Activated CD8-positive, alpha-beta memory T cell treated with anti-CD3 and anti-CD28 coated beads for 36 hours (primary cell): ENCODE measurements around the gene CPNE2. TPM values are rescaled to one million over a fixed set of nuclear protein-coding genes. Genes with fewer than 3 reads are reported as not detected.

Experiments used
- CTCF ChIA-PET: fragments of 350-600 bp; sonication (Branson Sonifier 250); formaldehyde crosslinking; loops from one replicate; lab custom pipeline; 2021; ENCODE audit warnings: antibody characterized with exemption; lab: Charles Lee
- POLR2A ChIA-PET: fragments of 350-600 bp; sonication (Branson Sonifier 250); formaldehyde crosslinking; loops from one replicate; lab custom pipeline; 2021; ENCODE audit warnings: antibody characterized with exemption; lab: Charles Lee
- total RNA-seq, 2 experiments: library from RNA; stranded (reverse); gene quantifications; one replicate each; pipeline ENCODE4 v1.2.3, GENCODE V29; 2021

CPNE2 gene
- total RNA-seq, 2 experiments from 2014 or later = 4.8 to 7.1 TPM

DNA sequence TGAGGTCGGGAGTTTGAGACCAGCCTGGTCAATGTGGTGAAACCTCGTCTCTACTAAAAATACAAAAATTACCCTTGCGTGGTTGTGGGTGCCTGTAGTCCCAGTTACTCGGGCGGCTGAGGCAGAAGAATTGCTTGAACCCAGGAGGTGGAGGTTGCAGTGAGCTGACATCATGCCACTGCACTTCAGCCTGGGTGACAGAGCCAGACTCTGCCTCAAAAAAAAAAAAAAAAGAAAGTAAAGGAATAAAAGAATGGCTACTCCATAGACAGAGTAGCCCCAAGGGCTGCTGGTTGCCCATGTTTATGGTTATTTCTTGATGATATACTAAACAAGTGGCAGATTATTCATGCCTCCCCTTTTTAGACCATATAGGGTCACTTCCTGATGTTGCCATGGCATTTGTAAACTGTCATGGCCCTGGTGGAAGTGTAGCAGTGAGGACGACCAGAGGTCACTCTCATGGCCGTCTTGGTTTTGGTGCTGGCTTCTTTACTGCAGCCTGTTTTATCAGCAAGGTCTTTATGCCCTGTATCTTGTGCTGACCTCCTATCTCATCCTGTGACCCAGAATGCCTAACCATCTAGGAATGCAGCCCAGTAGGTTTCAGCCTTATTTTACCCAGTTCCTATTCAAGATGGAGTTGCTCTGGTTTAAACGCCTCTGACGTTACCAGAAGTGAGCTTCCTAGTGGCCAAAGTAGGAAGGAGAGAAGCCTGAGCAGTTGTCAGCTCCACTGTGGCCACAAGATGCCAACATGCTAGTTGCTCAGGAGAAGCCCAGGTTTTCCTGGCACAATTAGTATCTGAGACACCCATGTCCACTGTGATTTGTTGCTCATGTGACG, 17.1 kb downstream of the CPNE2 start:
- POLR2A ChIA-PET = interaction anchor here (0.7 kb wide), 1 partner anchor 52 kb away, joined by 7 read pairs; no protein-coding TSS in a partner anchor
- CTCF ChIA-PET = interaction anchor here (0.8 kb wide), 1 partner anchor 25 kb away, joined by 3 read pairs; no protein-coding TSS in a partner anchor

DNA sequence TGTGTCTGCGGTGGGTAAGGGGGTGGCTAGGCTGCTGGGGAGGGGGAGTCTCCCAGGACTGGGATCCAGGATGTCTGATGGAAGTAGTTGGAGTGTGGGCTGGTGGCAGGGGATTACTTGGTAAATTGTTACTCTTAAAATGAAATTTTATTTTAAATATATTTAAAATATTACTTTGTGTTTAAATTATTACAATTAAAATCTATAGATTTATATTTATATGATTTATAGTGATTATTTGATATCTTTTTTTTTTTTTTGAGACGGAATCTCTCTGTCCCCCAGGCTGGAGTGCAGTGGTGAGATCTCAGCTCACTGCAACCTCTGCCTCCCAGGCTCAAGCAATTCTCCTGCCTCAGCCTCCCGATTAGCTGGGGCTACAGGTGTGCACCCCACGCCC, 18.6 kb downstream of the CPNE2 start:
- ChIA-PET CTCF (no interaction called here), POLR2A (no interaction called here)

DNA sequence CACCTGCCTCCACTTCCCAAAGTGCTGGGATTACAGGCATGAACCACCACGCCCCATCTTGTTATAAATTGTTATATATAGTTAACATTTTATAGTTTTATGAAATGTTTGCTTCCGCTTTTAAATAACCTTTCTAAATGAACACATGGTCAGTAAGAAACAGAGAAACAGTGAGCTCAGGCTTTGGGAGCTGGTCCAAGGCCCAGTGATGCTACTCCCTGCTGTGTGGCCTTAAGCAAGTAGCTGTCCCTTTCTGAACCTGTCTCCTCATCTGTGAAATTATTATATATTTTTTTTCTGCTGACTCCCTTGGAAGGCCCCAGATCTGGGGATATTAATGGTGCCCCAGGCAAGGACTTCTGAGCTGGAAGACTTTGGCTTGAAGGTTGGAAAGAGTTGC, 19.0 kb downstream of the CPNE2 start:
- CTCF ChIA-PET = no interaction called here
- POLR2A ChIA-PET = no interaction called here

DNA sequence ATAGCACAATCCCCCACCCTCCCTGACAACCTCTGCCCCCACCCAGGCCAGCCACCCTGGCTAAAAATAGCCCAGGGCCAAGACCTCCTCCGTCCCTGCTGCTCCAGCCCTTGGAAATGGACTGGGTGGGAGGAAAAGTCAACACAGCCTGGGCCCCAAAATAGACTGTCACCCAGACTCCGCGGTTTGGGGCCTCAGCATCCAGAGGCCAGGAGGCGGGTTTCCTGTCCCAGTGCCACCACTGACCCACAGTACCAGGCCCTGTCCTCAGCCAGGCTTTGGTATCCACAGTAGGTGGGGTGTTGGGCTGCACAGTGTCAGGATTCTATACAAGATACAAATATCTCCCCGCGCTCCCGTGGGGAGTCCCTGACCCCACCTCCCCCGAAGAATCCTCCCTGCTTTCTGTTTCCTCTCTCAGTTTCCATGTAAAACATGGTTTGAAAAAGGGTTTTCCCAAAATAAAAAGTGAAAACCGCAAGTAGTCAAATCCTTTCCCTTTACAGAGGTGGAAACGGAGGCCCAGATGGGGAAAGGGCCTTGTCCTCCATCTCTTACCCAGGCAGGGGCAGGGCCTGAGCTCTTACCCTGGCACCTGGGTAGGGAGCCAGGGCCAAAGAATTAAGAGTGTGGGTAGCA, 20.1 kb downstream of the CPNE2 start:
- POLR2A ChIA-PET = no interaction called here
- CTCF ChIA-PET = interaction anchor here (0.7 to 1.1 kb wide), 3 partner anchors 10 to 129 kb away, joined by 3 read pairs; no protein-coding TSS in a partner anchor

DNA sequence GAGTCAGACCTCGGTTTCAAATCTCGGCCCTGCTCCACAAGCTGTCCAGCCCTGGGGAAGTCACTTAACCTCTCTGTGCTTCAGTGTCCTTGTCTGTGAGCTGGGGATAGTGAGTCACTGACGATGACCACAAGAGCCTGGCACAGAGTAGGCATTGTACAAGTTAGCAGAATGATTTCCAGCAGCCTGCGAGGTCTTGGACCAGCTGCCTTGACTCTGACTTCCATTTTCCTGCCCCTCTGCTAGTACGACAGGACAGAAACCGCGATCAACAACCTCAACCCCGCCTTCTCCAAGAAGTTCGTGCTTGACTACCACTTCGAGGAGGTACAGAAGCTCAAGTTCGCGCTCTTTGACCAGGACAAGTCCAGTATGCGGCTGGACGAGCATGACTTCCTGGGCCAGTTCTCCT, 20.7 kb downstream of the CPNE2 start:
- POLR2A ChIA-PET = no interaction called here

DNA sequence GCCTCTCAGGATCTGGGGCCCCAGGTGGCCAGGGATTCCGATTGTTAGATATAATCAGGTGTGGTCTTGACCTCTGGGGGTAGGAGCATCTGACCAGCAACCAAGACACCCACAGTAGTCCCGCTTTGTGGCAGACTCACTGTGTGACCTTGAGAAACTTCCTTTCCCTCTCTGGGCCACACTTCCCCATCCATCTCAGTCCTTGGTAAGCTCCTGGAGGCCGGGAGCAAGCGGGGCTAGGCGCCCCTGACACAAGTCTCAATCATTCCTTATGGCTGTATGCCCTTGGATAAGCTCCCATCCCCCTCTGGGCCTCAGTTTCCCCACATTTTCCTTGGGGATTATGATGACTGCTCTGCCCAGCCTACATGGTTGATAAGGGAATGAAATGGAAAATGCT, 21.3 kb downstream of the CPNE2 start:
- ChIA-PET POLR2A (no interaction called here), CTCF (interaction anchor here (1.1 kb wide), 1 partner anchor 9 kb away, joined by 3 read pairs; no protein-coding TSS in a partner anchor)

More for the DNA sequence above, 20.7 kb downstream of the CPNE2 start:
- CTCF ChIA-PET = interaction anchor here (0.7 to 1.1 kb wide), 3 partner anchors 10 to 128 kb away, joined by 3 read pairs; no protein-coding TSS in a partner anchor

DNA sequence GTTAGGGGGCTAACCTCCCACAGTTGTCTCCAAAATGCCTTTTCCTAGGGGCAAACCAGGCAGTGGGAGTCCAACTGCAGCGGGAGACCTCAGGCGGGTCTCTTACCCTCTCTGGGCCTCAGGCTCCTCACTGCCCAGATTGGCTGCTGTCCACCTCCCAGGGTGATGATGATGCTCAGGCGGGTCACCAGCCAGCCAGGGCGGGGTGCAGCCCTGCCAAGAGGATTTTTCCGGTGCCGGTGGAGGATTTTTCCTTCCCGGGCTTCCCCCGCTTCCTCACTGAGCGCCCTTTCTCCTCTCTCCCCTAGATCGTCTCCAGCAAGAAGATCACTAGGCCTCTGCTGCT, 22.8 kb downstream of the CPNE2 start:
- POLR2A ChIA-PET = no interaction called here
- CTCF ChIA-PET = no interaction called here

DNA sequence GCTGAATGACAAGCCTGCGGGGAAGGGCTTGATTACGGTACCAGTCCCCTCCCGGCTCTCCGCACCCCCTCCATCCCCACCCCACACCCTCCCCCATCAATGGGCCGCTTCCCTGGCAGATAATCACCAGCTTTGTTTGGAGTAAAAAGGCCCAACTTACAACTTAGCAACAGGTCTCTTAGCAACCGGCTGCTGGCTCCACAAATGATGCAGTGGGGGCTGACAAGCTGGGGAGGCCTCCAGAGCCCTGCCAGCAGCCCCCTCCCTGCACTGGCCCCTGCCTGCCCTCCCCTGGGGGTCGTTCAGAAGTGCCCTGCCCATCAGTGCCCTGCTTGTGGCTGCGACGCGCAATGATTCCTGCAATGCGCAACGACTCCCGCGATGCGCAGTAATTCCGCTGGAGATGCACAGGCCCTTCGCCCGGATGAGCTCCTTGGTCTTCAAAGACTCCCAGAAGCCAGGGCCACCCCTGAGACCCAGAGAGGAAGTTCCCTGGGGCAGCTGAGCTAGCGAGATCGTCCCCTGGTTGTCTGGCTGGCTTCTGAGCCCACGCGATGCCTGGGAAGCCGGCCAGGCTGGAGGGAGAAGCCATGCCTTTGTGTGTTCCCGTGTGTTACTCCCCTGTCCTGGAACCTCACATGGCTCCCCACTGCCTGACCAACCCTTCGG, 23.3 kb downstream of the CPNE2 start:
- ChIA-PET POLR2A (no interaction called here), CTCF (no interaction called here)

DNA sequence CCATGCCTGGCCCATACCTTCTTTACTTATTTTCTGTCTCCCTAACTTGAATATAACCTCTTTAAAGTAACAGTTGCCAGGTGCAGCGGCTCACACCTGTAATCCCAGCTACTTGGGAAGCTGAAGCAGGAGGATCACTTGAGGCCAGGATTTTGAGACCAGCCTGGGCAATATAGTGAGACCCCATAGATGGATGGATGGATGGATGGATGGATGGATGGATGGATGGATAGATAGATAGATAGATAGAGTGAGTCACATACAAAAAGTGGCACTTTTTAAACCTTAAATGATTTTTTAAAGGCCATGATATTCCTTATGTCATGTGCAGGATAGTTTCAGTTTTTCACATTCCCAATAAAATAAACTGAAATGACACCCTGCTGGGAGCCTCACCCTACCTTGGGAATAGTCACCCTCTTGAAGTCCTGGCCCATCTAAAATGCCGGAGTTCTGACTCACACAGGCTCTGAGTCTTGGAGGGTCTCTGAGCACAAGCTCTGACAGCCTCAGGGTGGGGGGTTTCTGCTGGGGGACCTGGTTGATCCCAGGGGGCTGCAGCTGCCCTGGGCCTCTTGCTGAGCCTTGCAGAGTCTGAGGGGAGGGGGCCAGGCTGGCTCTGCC, 26.2 kb downstream of the CPNE2 start:
- POLR2A ChIA-PET = no interaction called here

DNA sequence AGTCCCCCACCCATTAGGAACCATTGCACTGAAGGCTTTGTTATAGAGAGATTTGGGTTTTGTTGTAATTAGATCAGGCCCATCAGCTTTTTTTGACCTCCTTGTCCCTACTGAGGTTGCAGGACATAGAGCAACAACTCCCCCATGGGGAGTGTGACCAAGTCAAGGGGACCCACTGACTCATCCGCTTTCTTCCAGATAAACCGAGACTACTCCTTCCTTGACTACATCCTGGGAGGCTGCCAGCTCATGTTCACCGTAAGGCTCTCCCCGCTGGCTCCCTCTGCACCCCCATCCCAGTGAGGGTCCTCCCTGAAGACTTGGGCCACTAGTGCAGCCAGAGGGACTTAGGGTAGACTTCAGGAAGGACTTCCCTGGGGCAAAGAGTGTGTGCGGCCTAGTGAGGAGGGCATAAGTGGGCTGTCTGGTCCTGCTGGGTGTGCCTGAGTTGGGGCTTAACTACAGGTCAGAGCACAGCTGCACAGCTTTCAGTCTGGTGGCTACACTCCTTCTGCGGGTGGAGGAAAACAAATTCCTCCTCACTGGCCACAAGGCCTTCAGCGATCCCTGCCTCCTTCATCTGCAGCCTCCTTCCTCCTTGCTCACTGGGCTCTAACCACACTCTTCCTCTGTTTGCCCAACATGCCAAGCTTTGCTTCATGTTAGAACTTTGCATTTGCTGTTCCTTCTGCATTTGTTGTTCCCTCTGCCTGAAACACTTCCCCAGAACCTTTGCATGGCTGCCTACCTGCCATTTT, 31.0 kb downstream of the CPNE2 start:
- POLR2A ChIA-PET = no interaction called here

More for the DNA sequence above, 26.2 kb downstream of the CPNE2 start:
- CTCF ChIA-PET = no interaction called here

DNA sequence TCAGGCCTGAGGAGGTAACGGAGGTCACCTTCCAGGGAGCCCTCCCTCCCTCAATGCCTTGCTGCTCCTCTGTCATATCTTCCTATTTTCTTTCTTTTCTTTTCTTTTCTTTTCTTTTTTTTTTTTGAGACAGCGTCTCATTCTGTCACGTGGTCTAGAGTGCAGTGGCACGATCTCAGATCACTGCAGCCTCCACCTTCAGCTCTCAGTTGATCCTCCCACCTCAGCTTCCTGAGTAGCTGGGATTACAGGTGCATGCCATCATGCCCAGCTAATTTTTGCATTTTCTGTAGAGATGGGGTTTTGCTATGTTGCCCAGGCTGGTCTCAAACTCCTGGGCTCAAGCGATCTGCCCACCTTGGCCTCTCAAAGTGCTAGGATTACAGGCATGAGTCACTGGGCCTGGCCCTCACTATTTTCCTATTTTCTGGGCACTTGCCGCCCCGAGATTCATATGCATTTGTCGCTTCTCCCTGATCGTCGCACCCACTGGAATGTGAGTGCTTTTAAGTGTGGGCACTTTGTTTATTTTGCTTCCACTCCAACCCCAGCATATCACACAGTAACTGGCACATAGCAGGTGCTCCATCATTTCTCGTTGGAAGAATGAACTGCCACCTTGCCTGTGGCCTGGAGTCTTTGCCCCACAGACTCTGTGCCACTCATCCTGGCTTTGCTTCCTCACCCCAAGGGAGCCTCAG, 31.7 kb downstream of the CPNE2 start:
- CTCF ChIA-PET = interaction anchor here (1.3 kb wide), 1 partner anchor 109 kb away, joined by 3 read pairs; no protein-coding TSS in a partner anchor
- POLR2A ChIA-PET = no interaction called here

More for the DNA sequence above, 31.0 kb downstream of the CPNE2 start:
- CTCF ChIA-PET = interaction anchor here (1.0 to 1.3 kb wide), 2 partner anchors 10 to 108 kb away, joined by 3 read pairs; no protein-coding TSS in a partner anchor

DNA sequence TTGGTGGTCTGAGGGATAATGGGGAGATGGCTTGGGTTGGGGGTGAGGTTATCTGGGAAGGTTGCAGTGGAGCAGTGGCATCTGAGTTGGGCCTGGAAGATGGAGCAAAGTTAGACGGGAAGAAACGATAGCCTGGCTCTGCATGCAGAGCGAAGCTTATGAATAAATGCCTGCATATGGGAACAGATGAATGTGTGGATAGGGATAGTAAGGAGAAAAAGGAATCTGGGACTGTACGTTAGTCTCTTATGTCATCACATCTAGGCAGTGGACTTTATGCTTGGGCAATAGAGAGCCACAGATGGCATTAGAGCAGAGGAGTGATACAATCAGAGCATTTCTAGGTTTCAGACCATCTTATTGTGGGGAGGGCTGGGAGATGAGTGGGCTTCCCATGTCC, 33.0 kb downstream of the CPNE2 start:
- ChIA-PET POLR2A (no interaction called here), CTCF (interaction anchor here (1.5 kb wide), 1 partner anchor 16 kb away, joined by 4 read pairs; no protein-coding TSS in a partner anchor)

DNA sequence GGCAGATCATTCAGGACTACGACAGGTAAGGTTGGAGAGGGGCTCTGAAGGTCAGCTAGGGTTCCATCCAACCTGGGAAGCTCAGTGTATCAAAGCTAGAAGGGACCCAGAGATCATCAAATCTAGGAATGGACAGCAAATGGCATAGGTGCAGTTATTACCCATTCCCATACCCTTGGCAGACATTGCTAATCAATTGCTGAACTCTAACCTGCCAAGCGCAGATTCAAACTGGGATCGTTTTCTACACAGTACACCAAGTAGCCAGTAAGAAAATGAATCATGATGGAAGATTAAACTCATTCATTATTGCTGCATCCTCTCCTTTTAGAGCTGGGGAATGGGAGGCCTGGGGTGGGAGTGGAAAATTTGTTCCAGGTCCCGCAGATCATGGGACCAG, 33.6 kb downstream of the CPNE2 start:
- CTCF ChIA-PET = interaction anchor here (1.5 kb wide), 1 partner anchor 16 kb away, joined by 4 read pairs; no protein-coding TSS in a partner anchor

DNA sequence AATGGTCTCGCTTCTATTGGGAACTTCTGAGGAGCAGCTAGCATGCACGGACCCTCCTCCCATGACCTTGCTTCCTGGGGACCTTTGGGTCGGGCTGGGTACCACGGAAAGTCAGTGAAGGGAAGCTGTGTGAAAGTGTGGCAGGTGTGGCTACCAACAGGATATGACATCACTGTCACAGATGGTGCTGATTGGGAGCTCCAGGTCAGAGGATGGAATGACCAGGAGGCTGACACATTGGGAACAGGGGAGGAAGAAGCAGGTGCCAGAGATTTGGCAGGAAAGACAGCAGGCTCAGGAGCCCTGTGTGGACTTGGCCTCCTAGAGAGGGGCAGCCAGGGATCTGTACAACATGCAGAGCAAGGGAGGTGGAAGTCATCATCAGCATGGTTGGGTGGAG, 34.0 kb downstream of the CPNE2 start:
- ChIA-PET CTCF (interaction anchor here (0.5 to 1.5 kb wide), 2 partner anchors 15 to 33 kb away, joined by 3 to 4 read pairs; no protein-coding TSS in a partner anchor), POLR2A (interaction anchor here (0.5 kb wide), 1 partner anchor 27 kb away, joined by 3 read pairs; no protein-coding TSS in a partner anchor)

More for the DNA sequence above, 33.6 kb downstream of the CPNE2 start:
- POLR2A ChIA-PET = interaction anchor here (0.5 kb wide), 1 partner anchor 27 kb away, joined by 3 read pairs; no protein-coding TSS in a partner anchor

DNA sequence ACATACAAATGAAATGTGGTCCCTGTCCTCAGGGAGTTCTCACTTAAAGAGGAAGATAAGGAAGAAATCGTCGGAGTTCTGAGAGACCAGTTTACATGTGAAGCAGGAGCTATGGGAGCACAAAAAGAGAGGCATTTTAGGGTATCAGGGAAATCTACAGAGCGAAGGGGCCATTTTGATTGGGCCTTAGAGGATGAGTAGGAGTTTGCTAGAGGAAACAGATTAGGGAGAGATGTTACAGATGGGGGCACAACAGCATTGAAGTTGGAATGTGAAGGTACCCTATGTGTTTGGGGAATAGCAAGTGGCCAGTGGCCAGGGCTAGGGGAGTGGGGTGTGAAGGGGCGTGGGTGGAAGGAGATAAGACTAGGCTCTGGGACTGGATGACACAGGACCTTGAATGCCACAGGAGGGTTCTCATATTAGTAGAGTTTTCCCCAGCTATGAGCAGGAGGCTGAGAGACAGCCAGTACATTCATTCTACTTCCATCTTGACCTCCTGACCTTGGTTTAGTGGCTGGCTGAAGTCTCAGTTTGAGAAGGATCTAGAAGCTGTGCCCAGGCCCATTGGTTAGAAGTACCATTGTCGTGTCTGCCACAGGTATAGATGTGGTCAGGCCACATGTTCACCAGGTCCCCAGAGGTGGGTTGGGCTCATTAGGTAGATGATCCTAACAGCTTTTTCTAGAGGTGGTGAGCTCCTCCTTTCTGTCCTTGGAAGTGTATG, 34.8 kb downstream of the CPNE2 start:
- POLR2A ChIA-PET = interaction anchor here (1.0 kb wide), 1 partner anchor 189 kb away, joined by 3 read pairs; no protein-coding TSS in a partner anchor
- CTCF ChIA-PET = interaction anchor here (0.5 to 2.6 kb wide), 3 partner anchors 34 to 43 kb away, joined by 3 to 13 read pairs (median 3); partner anchors contain the start of gene CPNE2

DNA sequence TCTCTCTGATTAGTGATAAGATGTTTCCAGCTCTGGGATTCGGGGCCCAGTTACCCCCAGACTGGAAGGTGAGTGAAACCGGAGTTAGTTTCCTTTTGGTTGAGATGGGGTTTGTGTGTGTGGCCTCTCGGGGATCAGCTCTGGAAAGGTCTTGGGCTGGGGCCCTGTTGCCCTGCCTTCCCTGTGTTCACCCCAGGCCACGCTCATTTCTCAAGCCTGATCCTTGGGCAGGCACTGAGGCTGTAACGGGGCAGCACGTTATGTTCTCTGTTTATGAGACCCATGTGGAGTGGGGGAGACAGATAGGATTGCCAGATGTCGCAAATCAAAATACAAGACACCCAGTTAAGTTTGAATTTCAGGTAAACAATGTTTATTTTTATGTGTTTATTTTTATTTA, 35.5 kb downstream of the CPNE2 start:
- ChIA-PET CTCF (interaction anchor here (1.4 to 2.6 kb wide), 2 partner anchors 36 to 44 kb away, joined by 3 to 13 read pairs; partner anchors contain the start of gene CPNE2), POLR2A (interaction anchor here (1.0 kb wide), 1 partner anchor 189 kb away, joined by 3 read pairs; no protein-coding TSS in a partner anchor)
